ENCODE data around the gene MAST4.
"Not testable (repeated sequence)": the region's sequence is repeated elsewhere in the genome, so short reads cannot be mapped to it uniquely, and the experiment has no call there.

Gene MAST4

GRCh38 chr5:66745297-66745696 is 149.1 kb downstream of the MAST4 start:
- H3K27me3 ChIP-seq (ENCODE audit: control insufficient read depth in 5 of 5, insufficient read depth in 4 of 5, low read length in 5 of 5), result peaks cover 0 to 4% (median 0%) of the 10 kb centered on the region in 5 donors
- H3K27ac ChIP-seq (ENCODE audit: low read depth, low read length), result no peak overlapping the region
- no peak overlapping the region for H3K4me3 ChIP-seq (ENCODE audit: low read depth in 1 of 5, low read length in 5 of 5)
- H3K36me3 ChIP-seq (ENCODE audit: control insufficient read depth in 5 of 5, insufficient read depth in 5 of 5, low read length in 5 of 5), result no peaks in the 10 kb centered on the region
- no peak overlapping the region for H3K9ac ChIP-seq (ENCODE audit: low read length in 5 of 5)
- no peaks in the 10 kb centered on the region for H3K9me3 ChIP-seq (ENCODE audit: control insufficient read depth in 5 of 5, low read length in 5 of 5)
- H3K4me1 ChIP-seq (ENCODE audit: control insufficient read depth in 5 of 5, insufficient read depth in 5 of 5, low read length in 5 of 5), result peaks cover 2 to 38% (median 19%) of the 10 kb centered on the region in 5 donors

- no peak overlapping the region for H3K4me3 ChIP-seq (ENCODE audit: low read depth in 1 of 5, low read length in 5 of 5)
- H3K27me3 ChIP-seq (ENCODE audit: control insufficient read depth in 5 of 5, insufficient read depth in 4 of 5, low read length in 5 of 5), result peaks cover 0 to 4% (median 0%) of the 10 kb centered on the region in 5 donors
- H3K27ac ChIP-seq (ENCODE audit: low read depth, low read length), result no peak overlapping the region
- H3K36me3 ChIP-seq (ENCODE audit: control insufficient read depth in 5 of 5, insufficient read depth in 5 of 5, low read length in 5 of 5), result no peaks in the 10 kb centered on the region
- no peak overlapping the region for H3K9ac ChIP-seq (ENCODE audit: low read length in 5 of 5)
- peaks cover 0 to 31% (median 13%) of the 10 kb centered on the region in 5 donors for H3K4me1 ChIP-seq (ENCODE audit: control insufficient read depth in 5 of 5, insufficient read depth in 5 of 5, low read length in 5 of 5)
- H3K9me3 ChIP-seq (ENCODE audit: control insufficient read depth in 5 of 5, low read length in 5 of 5), result no peaks in the 10 kb centered on the region
Observed at GRCh38 chr5:66747607-66748006, 151.4 kb downstream of the MAST4 start.

- not testable (repeated sequence) for H3K36me3 ChIP-seq (ENCODE audit: control insufficient read depth in 5 of 5, insufficient read depth in 5 of 5, low read length in 5 of 5); H3K4me3 ChIP-seq (ENCODE audit: low read depth in 1 of 5, low read length in 5 of 5); H3K9me3 ChIP-seq (ENCODE audit: control insufficient read depth in 5 of 5, low read length in 5 of 5); H3K27ac ChIP-seq (ENCODE audit: low read depth, low read length); H3K9ac ChIP-seq (ENCODE audit: low read length in 5 of 5); H3K27me3 ChIP-seq (ENCODE audit: control insufficient read depth in 5 of 5, insufficient read depth in 4 of 5, low read length in 5 of 5)
- H3K4me1 ChIP-seq (ENCODE audit: control insufficient read depth in 5 of 5, insufficient read depth in 5 of 5, low read length in 5 of 5), result peaks cover 0 to 11% (median 0%) of the 10 kb centered on the region in 5 donors
Observed at GRCh38 chr5:66752668-66753067, 156.5 kb downstream of the MAST4 start.

DNA sequence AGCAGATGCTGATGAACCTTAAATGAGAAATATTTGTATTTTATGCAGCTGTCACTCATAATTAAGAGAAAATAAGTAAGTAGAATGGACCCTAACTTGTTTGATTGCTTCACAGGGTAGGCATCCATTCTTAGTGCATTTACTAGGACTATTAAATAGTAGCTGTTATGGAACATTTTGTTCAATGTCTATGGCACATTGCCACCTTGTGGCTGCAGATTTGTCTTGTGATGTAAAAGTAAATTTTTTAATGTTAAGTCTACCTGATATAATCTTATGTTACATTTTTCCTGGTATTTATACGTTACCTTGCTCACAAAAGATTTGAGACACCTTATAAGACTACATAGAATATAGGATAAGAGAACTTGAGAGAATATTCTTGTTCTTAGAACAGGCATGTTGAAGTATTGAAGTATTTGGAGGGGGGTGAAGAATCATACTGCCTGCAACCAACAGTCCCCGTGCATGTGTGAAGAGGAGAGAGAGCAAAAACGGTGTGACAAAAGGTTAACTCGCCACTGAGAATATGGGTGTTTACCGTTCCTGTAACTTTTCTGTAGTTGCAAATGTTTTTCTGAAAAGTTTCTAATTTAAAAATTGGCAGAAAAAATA is 161.1 kb downstream of the MAST4 start:
- no peaks in the 10 kb centered on the region for H3K27me3 ChIP-seq (ENCODE audit: control insufficient read depth in 5 of 5, insufficient read depth in 4 of 5, low read length in 5 of 5)
- H3K9ac ChIP-seq (ENCODE audit: low read length in 5 of 5), result no peak overlapping the region
- H3K36me3 ChIP-seq (ENCODE audit: control insufficient read depth in 5 of 5, insufficient read depth in 5 of 5, low read length in 5 of 5), result no peaks in the 10 kb centered on the region
- H3K4me1 ChIP-seq (ENCODE audit: control insufficient read depth in 5 of 5, insufficient read depth in 5 of 5, low read length in 5 of 5), result peaks cover 0 to 8% (median 0%) of the 10 kb centered on the region in 5 donors
- no peak overlapping the region for H3K4me3 ChIP-seq (ENCODE audit: low read depth in 1 of 5, low read length in 5 of 5)
- no peaks in the 10 kb centered on the region for H3K9me3 ChIP-seq (ENCODE audit: control insufficient read depth in 5 of 5, low read length in 5 of 5)
- H3K27ac ChIP-seq (ENCODE audit: low read depth, low read length), result no peak overlapping the region

DNA sequence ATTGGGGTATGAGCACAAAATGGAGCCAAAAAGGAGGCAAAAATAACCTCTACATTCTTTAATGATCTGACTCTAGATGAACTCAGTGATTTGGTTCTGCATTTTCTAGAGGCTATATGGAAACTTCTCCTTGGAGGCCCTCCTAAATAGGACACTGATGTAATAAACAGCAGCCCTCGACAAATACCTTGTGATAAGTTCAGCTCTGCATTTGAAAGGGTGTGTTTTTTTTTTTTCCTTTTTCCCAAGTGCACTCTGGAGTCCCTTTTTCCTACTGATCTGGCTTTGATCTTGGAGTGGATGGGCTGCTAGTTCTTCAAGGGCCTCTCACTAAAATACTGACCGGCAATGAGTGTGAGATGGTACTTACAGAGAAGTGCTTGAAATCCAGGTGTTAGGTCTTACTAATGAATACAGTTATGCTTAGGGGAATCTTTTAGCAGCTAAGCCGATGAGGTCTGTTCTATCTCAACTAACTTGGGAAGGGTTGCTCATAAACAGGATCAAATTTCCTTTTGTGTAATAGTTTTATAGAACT is 161.7 kb downstream of the MAST4 start:
- H3K36me3 ChIP-seq (ENCODE audit: control insufficient read depth in 5 of 5, insufficient read depth in 5 of 5, low read length in 5 of 5), result no peaks in the 10 kb centered on the region
- H3K9me3 ChIP-seq (ENCODE audit: control insufficient read depth in 5 of 5, low read length in 5 of 5), result no peaks in the 10 kb centered on the region
- H3K4me1 ChIP-seq (ENCODE audit: control insufficient read depth in 5 of 5, insufficient read depth in 5 of 5, low read length in 5 of 5), result peaks cover 0 to 8% (median 0%) of the 10 kb centered on the region in 5 donors
- no peak overlapping the region for H3K27ac ChIP-seq (ENCODE audit: low read depth, low read length)
- no peak overlapping the region for H3K9ac ChIP-seq (ENCODE audit: low read length in 5 of 5)
- H3K4me3 ChIP-seq (ENCODE audit: low read depth in 1 of 5, low read length in 5 of 5), result no peak overlapping the region
- H3K27me3 ChIP-seq (ENCODE audit: control insufficient read depth in 5 of 5, insufficient read depth in 4 of 5, low read length in 5 of 5), result no peaks in the 10 kb centered on the region

DNA sequence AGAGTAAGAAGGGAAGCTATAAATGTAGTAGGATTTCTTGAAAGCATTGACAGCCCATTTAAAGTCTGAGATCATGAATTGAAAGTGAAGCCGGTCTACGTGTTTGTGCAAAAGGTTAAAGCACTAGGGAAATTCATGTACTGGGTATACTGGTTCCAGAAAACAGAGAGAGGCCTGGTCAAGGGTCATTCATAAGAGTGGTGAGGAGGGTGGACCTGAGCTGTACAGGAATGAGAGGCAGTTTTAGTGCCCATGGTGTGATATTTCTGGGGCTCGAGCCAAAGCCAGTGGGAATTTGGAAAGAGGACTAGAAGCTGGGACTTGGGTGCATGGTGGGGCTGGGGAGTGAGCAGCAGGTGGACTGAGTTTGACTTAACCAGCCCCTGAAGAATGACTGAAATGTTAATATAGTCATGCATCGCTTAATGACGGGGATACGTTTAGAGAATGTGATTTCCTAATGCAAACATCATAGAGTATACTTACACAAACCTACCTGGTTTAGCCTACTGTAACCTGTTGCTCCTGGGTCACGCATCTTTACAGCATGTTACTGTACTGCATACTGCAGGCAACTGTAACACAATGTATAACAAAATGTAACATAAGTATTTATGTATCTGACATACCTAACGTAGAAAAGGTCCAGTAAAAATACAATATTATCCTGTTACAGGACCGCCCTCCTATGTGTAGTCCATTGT is 173.0 kb downstream of the MAST4 start:
- H3K9me3 ChIP-seq (ENCODE audit: control insufficient read depth in 5 of 5, low read length in 5 of 5), result no peaks in the 10 kb centered on the region
- H3K4me3 ChIP-seq (ENCODE audit: low read depth in 1 of 5, low read length in 5 of 5), result no peak overlapping the region
- H3K27ac ChIP-seq (ENCODE audit: low read depth, low read length), result no peak overlapping the region
- no peaks in the 10 kb centered on the region for H3K27me3 ChIP-seq (ENCODE audit: control insufficient read depth in 5 of 5, insufficient read depth in 4 of 5, low read length in 5 of 5)
- peaks cover 0 to 12% (median 7%) of the 10 kb centered on the region in 5 donors for H3K4me1 ChIP-seq (ENCODE audit: control insufficient read depth in 5 of 5, insufficient read depth in 5 of 5, low read length in 5 of 5)
- H3K36me3 ChIP-seq (ENCODE audit: control insufficient read depth in 5 of 5, insufficient read depth in 5 of 5, low read length in 5 of 5), result no peaks in the 10 kb centered on the region
- H3K9ac ChIP-seq (ENCODE audit: low read length in 5 of 5), result no peak overlapping the region

DNA sequence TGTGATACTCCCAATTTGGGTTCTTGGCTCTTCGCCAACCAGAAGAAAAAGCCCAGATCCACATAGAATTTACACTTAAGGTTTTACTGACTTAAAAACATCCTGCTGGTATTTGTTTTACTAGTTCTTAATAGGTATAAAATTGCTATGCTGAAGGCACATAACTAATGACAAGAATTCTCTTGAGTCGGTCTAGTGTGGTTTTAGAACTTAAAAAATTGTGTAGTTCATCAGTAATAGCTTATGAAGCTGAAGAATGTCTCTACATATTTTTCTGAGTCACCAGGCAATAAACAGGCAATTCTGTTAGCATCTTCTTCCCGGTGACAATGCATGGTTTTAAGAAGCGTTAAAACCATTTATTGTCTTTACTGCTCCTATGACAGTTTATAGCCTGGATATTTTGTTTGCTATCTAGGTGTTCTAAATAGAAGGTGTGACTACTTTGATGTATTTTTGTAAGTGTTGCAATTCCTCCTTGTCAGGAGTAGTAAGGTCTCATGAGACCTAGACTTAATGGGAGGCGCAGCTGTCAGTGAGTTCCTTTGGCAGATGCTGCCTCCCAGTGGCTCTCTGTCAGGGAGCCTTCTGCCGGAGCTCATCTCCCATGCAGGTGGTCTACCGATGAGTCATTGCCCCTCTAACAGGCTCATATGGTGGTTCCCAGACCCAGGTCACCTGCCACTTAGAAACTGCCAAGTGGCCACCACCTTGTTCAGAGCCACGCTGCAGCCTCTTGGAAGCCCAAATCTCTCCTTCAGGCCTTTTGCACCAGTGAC is 173.8 kb downstream of the MAST4 start:
- no peaks in the 10 kb centered on the region for H3K9me3 ChIP-seq (ENCODE audit: control insufficient read depth in 5 of 5, low read length in 5 of 5)
- H3K27me3 ChIP-seq (ENCODE audit: control insufficient read depth in 5 of 5, insufficient read depth in 4 of 5, low read length in 5 of 5), result no peaks in the 10 kb centered on the region
- H3K4me1 ChIP-seq (ENCODE audit: control insufficient read depth in 5 of 5, insufficient read depth in 5 of 5, low read length in 5 of 5), result peaks cover 0 to 12% (median 7%) of the 10 kb centered on the region in 5 donors
- H3K27ac ChIP-seq (ENCODE audit: low read depth, low read length), result no peak overlapping the region
- no peaks in the 10 kb centered on the region for H3K36me3 ChIP-seq (ENCODE audit: control insufficient read depth in 5 of 5, insufficient read depth in 5 of 5, low read length in 5 of 5)
- no peak overlapping the region for H3K4me3 ChIP-seq (ENCODE audit: low read depth in 1 of 5, low read length in 5 of 5)
- no peak overlapping the region for H3K9ac ChIP-seq (ENCODE audit: low read length in 5 of 5)

DNA sequence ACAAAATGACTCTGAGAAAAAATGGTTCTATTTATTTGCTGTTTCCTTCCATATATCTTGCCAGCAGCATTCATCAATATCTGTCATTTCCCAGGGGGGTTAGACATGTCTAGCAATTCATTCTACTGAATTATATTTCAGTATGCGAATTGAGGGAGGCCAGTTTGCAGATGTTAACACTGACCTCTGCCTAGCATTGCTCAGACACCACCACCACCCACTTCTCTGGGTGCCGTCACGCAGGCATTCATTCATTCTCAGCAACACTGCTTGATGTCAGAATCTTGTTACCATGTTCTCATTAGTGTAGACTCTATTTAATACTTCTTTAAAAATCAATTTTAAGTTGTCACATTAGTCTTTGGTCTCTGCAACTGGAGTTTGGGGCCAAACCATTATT is 181.7 kb downstream of the MAST4 start:
- Histone ChIP-seq H3K9me3 (ENCODE audit: control insufficient read depth in 5 of 5, low read length in 5 of 5) (no peaks in the 10 kb centered on the region), H3K4me1 (ENCODE audit: control insufficient read depth in 5 of 5, insufficient read depth in 5 of 5, low read length in 5 of 5) (no peaks in the 10 kb centered on the region), H3K9ac (ENCODE audit: low read length in 5 of 5) (no peak overlapping the region), H3K27ac (ENCODE audit: low read depth, low read length) (no peak overlapping the region), H3K27me3 (ENCODE audit: control insufficient read depth in 5 of 5, insufficient read depth in 4 of 5, low read length in 5 of 5) (no peaks in the 10 kb centered on the region), H3K4me3 (ENCODE audit: low read depth in 1 of 5, low read length in 5 of 5) (no peak overlapping the region), H3K36me3 (ENCODE audit: control insufficient read depth in 5 of 5, insufficient read depth in 5 of 5, low read length in 5 of 5) (no peaks in the 10 kb centered on the region)

DNA sequence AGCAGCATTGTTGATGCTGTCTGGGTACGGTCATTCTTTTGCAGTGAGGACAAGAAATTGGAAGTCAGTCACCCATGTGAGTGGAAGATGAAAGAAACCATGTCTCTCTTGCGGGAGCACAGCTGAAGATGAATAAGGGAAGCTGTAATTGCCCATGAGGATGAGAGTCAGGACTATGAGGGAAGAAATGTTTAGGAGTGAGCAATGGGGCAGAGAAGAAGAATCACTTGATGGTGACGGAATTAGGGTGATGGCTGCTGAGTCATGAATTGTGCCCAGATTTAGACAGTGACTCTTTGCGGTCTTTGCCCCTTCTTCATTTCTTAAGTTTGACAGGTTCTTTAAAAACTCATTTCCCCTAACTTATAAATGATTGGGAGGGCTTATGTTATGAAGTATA is 183.3 kb downstream of the MAST4 start:
- Histone ChIP-seq H3K27ac (ENCODE audit: low read depth, low read length) (no peak overlapping the region), H3K9ac (ENCODE audit: low read length in 5 of 5) (no peak overlapping the region), H3K9me3 (ENCODE audit: control insufficient read depth in 5 of 5, low read length in 5 of 5) (no peaks in the 10 kb centered on the region), H3K4me1 (ENCODE audit: control insufficient read depth in 5 of 5, insufficient read depth in 5 of 5, low read length in 5 of 5) (no peaks in the 10 kb centered on the region), H3K27me3 (ENCODE audit: control insufficient read depth in 5 of 5, insufficient read depth in 4 of 5, low read length in 5 of 5) (no peaks in the 10 kb centered on the region), H3K36me3 (ENCODE audit: control insufficient read depth in 5 of 5, insufficient read depth in 5 of 5, low read length in 5 of 5) (peaks cover 0 to 3% (median 0%) of the 10 kb centered on the region in 5 donors), H3K4me3 (ENCODE audit: low read depth in 1 of 5, low read length in 5 of 5) (no peak overlapping the region)

- no peaks in the 10 kb centered on the region for H3K9me3 ChIP-seq (ENCODE audit: control insufficient read depth in 5 of 5, low read length in 5 of 5)
- no peak overlapping the region for H3K27ac ChIP-seq (ENCODE audit: low read depth, low read length)
- H3K4me3 ChIP-seq (ENCODE audit: low read depth in 1 of 5, low read length in 5 of 5), result no peak overlapping the region
Observed at GRCh38 chr5:66788556-66788955, 192.4 kb downstream of the MAST4 start.

More at GRCh38 chr5:66788556-66788955, 192.4 kb downstream of the MAST4 start:
- Histone ChIP-seq H3K4me1 (ENCODE audit: control insufficient read depth in 5 of 5, insufficient read depth in 5 of 5, low read length in 5 of 5) (no peaks in the 10 kb centered on the region), H3K27me3 (ENCODE audit: control insufficient read depth in 5 of 5, insufficient read depth in 4 of 5, low read length in 5 of 5) (no peaks in the 10 kb centered on the region), H3K9ac (ENCODE audit: low read length in 5 of 5) (no peak overlapping the region), H3K36me3 (ENCODE audit: control insufficient read depth in 5 of 5, insufficient read depth in 5 of 5, low read length in 5 of 5) (peaks cover 0 to 14% (median 0%) of the 10 kb centered on the region in 5 donors)
